HG03159 (cell line): Measurements from ENCODE around the gene NUTF2.
"Not testable (repeated sequence)": the region's sequence is repeated elsewhere in the genome, so short reads cannot be mapped to it uniquely, and the experiment has no call there.

ENCODE experiments used
- ATAC-seq: cut with Tn5 transposase; IDR thresholded peaks from one replicate; pipeline ENCODE4 v1.9.1; 2021; ENCODE audit warnings: mild to moderate bottlenecking, moderate library complexity; ENCODE audit not compliant: unreplicated experiment

NUTF2 gene

GRCh38 chr16:67837190-67837589, 9.5 kb upstream of the NUTF2 start:
- not testable (repeated sequence) for ATAC-seq

- no peak for ATAC-seq
Measured at GRCh38 chr16:67837811-67838210, 8.9 kb upstream of the NUTF2 start.

- no peak for ATAC-seq
Measured at GRCh38 chr16:67841198-67841815, 5.4 kb upstream of the NUTF2 start.

GRCh38 chr16:67841816-67842508, 4.8 kb upstream of the NUTF2 start, which contains the start of gene THAP11:
Gene THAP11 (plus strand): TSS chr16:67842320. CDS start chr16:67842555, 235 bp downstream.
- peak; percentile 53 for ATAC-seq

- peak; percentile 4 for ATAC-seq
Measured at GRCh38 chr16:67842509-67843342, 4.0 kb upstream of the NUTF2 start.

GRCh38 chr16:67843343-67843765, 3.4 kb upstream of the NUTF2 start:
- no peak for ATAC-seq

- no peak for ATAC-seq
Measured at GRCh38 chr16:67844497-67844896, 2.2 kb upstream of the NUTF2 start.

GRCh38 chr16:67845291-67846062, 1.3 kb upstream of the NUTF2 start:
- ATAC-seq = no peak

- no peak for ATAC-seq
Measured at GRCh38 chr16:67846063-67846319, 742 bp upstream of the NUTF2 start.

- ATAC-seq = peak; percentile 44
Measured at GRCh38 chr16:67847064-67847861, 530 bp downstream of the NUTF2 start, which contains the start of gene CENPT. Gene CENPT (minus strand): TSS chr16:67847693. CDS start chr16:67833859, 13,834 bp downstream.

- no peak for ATAC-seq
Measured at GRCh38 chr16:67848118-67848517, 1.4 kb downstream of the NUTF2 start.

GRCh38 chr16:67853670-67854069, 6.9 kb downstream of the NUTF2 start:
- no peak for ATAC-seq

GRCh38 chr16:67855789-67856188, 9.1 kb downstream of the NUTF2 start:
- ATAC-seq = no peak

GRCh38 chr16:67856927-67857546, 10.3 kb downstream of the NUTF2 start:
- no peak for ATAC-seq

GRCh38 chr16:67857547-67858233, 11.0 kb downstream of the NUTF2 start:
- no peak for ATAC-seq

GRCh38 chr16:67858500-67858899, 11.8 kb downstream of the NUTF2 start:
- no peak for ATAC-seq

GRCh38 chr16:67860589-67861398, 14.1 kb downstream of the NUTF2 start:
- ATAC-seq = no peak

GRCh38 chr16:67861877-67862276, 15.1 kb downstream of the NUTF2 start:
- no peak for ATAC-seq
